ENCODE measurements around the gene STS. TPM values are rescaled to one million over a fixed set of nuclear protein-coding genes. Genes with fewer than 3 reads are reported as not detected.

Gene STS
- total RNA-seq, 2 donors from 2014 or later = 2.1 to 6.6 TPM

- no peak overlapping the region for H3K9ac ChIP-seq (ENCODE audit: extremely low read depth, low read length, poor library complexity, severe bottlenecking)
Observed at GRCh38 chrX:7146020-7146702, 1.4 kb upstream of the STS start.

GRCh38 chrX:7146703-7147412, 654 bp upstream of the STS start:
- H3K27ac ChIP-seq (ENCODE audit: low read depth, low read length) = no peak overlapping the region

More at GRCh38 chrX:7146020-7146702, 1.4 kb upstream of the STS start:
- no peak for TF ChIP-seq CTCF (conservative IDR thresholded peaks at IDR 0.05)
- H3K4me3 Mint-ChIP-seq = no peak overlapping the region
- WGBS, 2 experiments (ENCODE audit: insufficient coverage in 1 of 2, insufficient read length in 1 of 2) = 97% methylated on average over 3 of the region's 3 CpGs; no CpG with 5 or more reads in 1 of the 2 experiments
- H3K4me3 ChIP-seq (ENCODE audit: low read length) = no peak overlapping the region
- no peak overlapping the region for H3K27ac ChIP-seq (ENCODE audit: low read depth, low read length)
- H3K27ac Mint-ChIP-seq = no peak overlapping the region
- H3K4me1 ChIP-seq (ENCODE audit: control insufficient read depth, insufficient read depth, low read length) = no peaks in the 10 kb centered on the region
- no peak for DNase-seq
- H3K27me3 Mint-ChIP-seq (ENCODE audit: insufficient read depth) = no peaks in the 10 kb centered on the region
- H3K4me1 Mint-ChIP-seq = peaks cover 9% of the 10 kb centered on the region
- no peaks in the 10 kb centered on the region for H3K36me3 ChIP-seq (ENCODE audit: control insufficient read depth, insufficient read depth, low read length)
- H3K9me3 Mint-ChIP-seq = no peaks in the 10 kb centered on the region
- H3K9me3 ChIP-seq (ENCODE audit: control insufficient read depth, low read length) = no peaks in the 10 kb centered on the region
- peaks cover 5% of the 10 kb centered on the region for H3K36me3 Mint-ChIP-seq (ENCODE audit: low read depth)
- no peaks in the 10 kb centered on the region for H3K27me3 ChIP-seq (ENCODE audit: control insufficient read depth, insufficient read depth, low read length, poor library complexity, severe bottlenecking)

More at GRCh38 chrX:7146703-7147412, 654 bp upstream of the STS start:
- Histone ChIP-seq H3K27me3 (ENCODE audit: control insufficient read depth, insufficient read depth, low read length, poor library complexity, severe bottlenecking) (no peaks in the 10 kb centered on the region), H3K9me3 (ENCODE audit: control insufficient read depth, low read length) (no peaks in the 10 kb centered on the region), H3K36me3 (ENCODE audit: control insufficient read depth, insufficient read depth, low read length) (no peaks in the 10 kb centered on the region), H3K4me3 (ENCODE audit: low read length) (peak overlapping the region; percentile 85), H3K4me1 (ENCODE audit: control insufficient read depth, insufficient read depth, low read length) (no peaks in the 10 kb centered on the region), H3K9ac (ENCODE audit: extremely low read depth, low read length, poor library complexity, severe bottlenecking) (no peak overlapping the region)
- Mint-ChIP-seq H3K27ac (peak overlapping the region; percentile 84), H3K9me3 (no peaks in the 10 kb centered on the region), H3K36me3 (ENCODE audit: low read depth) (peaks cover 4% of the 10 kb centered on the region), H3K27me3 (ENCODE audit: insufficient read depth) (no peaks in the 10 kb centered on the region), H3K4me3 (peak overlapping the region; percentile 80), H3K4me1 (peaks cover 9% of the 10 kb centered on the region)
- WGBS, 2 experiments (ENCODE audit: insufficient coverage in 1 of 2, insufficient read length in 1 of 2) = 40% methylated on average over 13 of the region's 13 CpGs; no CpG with 5 or more reads in 1 of the 2 experiments
- no peak for TF ChIP-seq CTCF (conservative IDR thresholded peaks at IDR 0.05)
- DNase-seq = no peak

Measured in endodermal cell (in vitro differentiated cells).